ENCODE measurements around the gene EML4.

The EML4 gene

DNA sequence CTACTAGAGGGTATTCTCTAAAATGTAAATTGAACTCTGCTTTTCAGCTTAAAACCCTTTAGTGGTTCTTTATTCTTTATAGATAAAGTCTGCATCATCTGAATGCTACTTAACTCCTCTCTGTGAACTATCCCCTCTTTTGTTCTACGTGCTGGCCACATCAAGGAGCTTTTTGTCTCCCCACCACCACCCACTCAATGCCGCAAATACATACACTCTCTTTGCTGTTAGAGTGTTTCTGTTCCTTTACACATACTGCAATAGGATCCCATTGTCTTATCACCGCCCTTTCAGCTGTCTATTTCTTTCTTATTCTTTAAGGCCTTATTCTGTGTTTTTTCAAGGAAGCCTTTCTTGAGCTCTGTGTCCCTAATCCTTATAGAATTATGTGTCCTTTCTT, 83.3 kb downstream of the EML4 start:
- in situ Hi-C loops (cut with MboI; ENCODE audit: low sequenced_read_pairs, unreplicated experiment) = no loop called here
- TF ChIP-seq, protein P1, sequence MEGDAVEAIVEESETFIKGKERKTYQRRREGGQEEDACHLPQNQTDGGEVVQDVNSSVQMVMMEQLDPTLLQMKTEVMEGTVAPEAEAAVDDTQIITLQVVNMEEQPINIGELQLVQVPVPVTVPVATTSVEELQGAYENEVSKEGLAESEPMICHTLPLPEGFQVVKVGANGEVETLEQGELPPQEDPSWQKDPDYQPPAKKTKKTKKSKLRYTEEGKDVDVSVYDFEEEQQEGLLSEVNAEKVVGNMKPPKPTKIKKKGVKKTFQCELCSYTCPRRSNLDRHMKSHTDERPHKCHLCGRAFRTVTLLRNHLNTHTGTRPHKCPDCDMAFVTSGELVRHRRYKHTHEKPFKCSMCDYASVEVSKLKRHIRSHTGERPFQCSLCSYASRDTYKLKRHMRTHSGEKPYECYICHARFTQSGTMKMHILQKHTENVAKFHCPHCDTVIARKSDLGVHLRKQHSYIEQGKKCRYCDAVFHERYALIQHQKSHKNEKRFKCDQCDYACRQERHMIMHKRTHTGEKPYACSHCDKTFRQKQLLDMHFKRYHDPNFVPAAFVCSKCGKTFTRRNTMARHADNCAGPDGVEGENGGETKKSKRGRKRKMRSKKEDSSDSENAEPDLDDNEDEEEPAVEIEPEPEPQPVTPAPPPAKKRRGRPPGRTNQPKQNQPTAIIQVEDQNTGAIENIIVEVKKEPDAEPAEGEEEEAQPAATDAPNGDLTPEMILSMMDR (IDR thresholded peaks at IDR 0.05; ENCODE audit: borderline replicate concordance, control extremely low read depth, extremely low read depth, insufficient read depth, missing control alignments) = no peak
- peak; percentile 36 for DNase-seq (ENCODE audit: low spot score)

DNA sequence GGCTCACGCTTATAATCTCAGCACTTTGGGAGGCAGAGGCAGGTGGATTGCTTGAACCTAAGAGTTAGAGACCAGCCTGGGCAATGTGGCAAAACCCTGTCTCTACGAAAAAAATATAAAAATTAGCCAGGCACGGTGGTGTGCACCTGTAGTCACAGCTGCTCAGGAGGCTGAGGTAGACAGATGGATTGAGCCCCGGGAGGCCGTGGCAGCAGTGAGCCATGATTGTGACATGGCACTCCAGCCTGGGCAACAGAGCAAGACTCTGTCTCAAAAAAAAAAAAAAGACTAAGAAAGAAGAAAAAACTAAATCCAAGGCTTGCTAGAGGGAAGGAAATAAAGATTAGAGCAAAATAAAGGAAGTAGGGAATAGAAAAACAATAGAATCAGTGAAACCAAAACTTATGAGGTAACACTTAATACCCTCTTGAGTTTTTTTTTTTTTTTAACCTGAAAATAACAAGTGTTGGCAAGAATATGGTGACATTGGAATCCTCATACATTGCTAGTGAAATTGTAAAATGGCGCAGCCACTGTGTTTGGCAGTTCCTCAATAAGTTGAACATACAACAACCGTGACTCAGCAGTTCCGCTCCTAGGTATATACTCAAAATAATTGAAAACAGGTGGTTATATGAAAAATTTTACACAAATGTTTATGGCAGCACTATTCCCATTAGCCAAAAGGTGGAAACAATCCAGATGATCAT, 85.2 kb downstream of the EML4 start:
- TF ChIP-seq, protein P1 (IDR thresholded peaks at IDR 0.05; ENCODE audit: borderline replicate concordance, control extremely low read depth, extremely low read depth, insufficient read depth, missing control alignments) = no peak
- DNase-seq (ENCODE audit: low spot score) = no peak
- in situ Hi-C loops (cut with MboI; ENCODE audit: low sequenced_read_pairs, unreplicated experiment) = no loop called here

DNA sequence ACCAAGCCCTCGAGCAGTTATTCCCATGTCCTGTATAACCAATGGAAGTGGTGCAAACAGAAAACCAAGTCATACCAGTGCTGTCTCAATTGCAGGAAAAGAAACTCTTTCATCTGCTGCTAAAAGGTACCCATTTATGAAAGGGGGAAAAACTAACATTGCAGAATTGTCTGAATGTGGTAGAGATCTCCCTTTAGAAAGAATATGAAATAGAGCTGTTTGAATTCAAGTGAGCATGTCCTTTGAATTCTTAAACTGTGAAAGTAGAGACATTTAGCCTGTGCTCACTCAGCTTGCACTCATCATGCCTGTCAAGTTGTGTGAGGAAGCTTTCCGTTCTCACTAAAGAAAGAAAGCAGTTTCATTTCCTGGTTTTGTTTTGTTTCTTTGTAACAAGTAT, 87.4 kb downstream of the EML4 start:
- in situ Hi-C loops (cut with MboI; ENCODE audit: low sequenced_read_pairs, unreplicated experiment) = no loop called here
- TF ChIP-seq, protein P1 (IDR thresholded peaks at IDR 0.05; ENCODE audit: borderline replicate concordance, control extremely low read depth, extremely low read depth, insufficient read depth, missing control alignments) = no peak
- DNase-seq (ENCODE audit: low spot score) = peak; percentile 37

DNA sequence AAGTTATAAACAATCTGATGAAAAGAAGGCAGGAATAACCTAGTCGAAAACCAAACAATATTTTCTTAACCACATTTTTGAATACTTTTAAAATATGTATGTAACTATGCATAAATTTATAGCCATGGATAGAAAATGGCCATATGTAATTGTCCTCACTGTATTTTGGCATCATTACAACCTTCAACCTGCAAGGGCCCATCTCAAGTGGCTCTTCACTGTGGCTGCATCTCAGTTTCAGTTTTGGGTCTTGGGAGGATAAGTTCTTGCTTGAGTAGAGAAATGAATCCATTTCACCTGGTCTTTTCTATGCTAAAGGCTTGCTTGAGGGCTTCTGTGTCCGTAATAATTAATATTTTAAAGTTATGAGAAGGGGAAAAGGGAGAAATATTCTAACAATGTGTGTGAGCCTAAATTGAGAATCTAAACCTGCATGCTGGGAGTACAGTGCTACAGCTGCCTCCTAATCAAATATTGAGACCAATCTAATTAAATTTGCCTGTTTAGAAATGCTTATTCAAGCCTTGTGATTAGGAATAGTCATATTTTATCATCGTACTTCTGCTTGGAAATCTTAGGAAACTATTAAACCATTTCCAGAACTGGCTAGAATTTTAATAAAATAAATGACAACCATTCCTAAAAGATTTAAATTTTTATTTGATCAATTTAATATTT, 92.5 kb downstream of the EML4 start:
- TF ChIP-seq, protein P1 (IDR thresholded peaks at IDR 0.05; ENCODE audit: borderline replicate concordance, control extremely low read depth, extremely low read depth, insufficient read depth, missing control alignments) = no peak
- no peak for DNase-seq (ENCODE audit: low spot score)
- in situ Hi-C loops (cut with MboI; ENCODE audit: low sequenced_read_pairs, unreplicated experiment) = no loop called here

DNA sequence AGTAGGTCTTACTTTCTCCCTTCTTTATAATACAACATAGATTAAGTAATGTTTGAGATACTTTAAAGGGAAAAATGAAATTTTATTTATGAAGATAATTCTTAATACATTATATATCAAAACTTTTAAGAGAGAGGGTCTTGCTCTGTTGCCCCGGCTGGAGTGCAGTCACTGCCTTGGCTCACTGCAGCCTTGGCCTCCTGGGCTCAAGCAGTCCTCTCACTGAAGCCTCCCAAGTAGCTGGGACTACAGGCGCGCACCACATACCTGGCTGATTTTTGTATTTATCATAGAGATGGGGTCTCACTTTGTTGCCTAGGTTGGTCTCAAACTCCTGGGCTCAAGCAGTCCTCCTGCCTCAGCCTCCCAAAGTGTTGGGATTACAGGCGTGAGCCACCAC, 97.1 kb downstream of the EML4 start:
- no peak for DNase-seq (ENCODE audit: low spot score)
- in situ Hi-C loops (cut with MboI; ENCODE audit: low sequenced_read_pairs, unreplicated experiment) = no loop called here
- TF ChIP-seq, protein P1 (IDR thresholded peaks at IDR 0.05; ENCODE audit: borderline replicate concordance, control extremely low read depth, extremely low read depth, insufficient read depth, missing control alignments) = no peak

DNA sequence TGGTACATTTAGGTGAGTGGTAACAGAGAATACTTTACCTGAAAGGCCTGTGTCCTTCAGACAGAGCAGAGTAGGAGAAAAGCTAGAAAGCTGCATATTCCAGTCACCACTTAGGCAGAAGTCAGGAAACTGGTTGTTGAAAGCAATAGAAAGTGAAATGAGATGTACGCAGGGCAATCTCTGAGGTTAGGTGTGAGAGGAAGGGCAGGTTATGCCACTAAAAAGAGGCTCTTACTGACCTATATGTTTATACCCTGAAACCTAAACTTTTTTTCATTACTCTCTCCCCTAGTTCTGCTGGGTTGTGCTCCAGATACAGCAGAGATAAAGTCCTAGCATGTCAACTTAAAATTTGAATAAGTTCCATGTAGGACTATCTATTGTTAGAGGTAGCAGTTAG, 98.4 kb downstream of the EML4 start:
- TF ChIP-seq, protein P1 (IDR thresholded peaks at IDR 0.05; ENCODE audit: borderline replicate concordance, control extremely low read depth, extremely low read depth, insufficient read depth, missing control alignments) = no peak
- no peak for DNase-seq (ENCODE audit: low spot score)
- in situ Hi-C loops (cut with MboI; ENCODE audit: low sequenced_read_pairs, unreplicated experiment) = no loop called here

Measured in GM13976 (cell line).